ENCODE results near the gene FOXO6.

The FOXO6 gene

DNA sequence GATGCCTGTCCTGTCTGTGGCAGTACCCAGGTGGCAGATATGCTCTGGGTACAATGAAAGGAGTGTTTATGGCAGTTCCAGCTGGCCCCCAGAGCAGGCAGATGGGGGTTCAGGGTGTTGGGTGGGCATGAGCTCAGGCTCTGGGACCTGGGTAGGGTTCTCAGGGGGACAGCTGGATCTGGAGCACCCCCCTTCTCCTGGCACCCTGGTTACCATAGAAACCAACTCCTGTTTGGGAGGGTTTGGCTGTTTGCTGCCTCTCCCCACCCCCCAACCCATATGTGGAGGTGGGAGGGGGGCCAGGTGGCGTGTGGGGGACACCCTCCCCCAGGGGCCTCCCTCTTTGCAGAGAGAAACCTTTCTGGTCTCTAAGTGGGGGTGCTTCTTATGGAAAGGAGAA is 7.1 kb downstream of the FOXO6 start:
- DNase-seq, result peak; percentile 33

- DNase-seq, result no peak
These were observed 7.6 kb downstream of the FOXO6 start for GRCh38 chr1:41368801-41369200.

DNA sequence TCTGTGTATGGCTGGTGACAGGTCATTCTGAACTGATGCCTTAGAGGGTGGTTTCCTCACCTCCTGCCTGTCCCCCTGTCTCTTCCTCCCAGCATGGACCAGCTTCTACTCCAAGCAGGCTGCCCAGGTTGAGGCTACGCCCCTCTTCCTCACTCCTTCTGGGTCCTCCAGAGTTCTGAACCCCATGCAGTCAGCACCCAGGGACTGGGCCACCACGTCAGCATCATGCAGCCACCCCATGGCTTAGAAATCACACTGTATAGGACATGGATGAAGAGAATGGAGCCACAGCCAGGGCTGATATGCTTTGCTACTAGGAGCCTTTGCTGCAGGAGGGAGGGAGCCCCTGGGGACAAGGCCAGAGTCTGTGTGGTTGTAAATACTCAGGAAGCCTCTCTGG is 8.3 kb downstream of the FOXO6 start:
- no peak for DNase-seq

- DNase-seq, result peak; percentile 70
These were observed 9.0 kb downstream of the FOXO6 start for GRCh38 chr1:41370225-41370624.

DNA sequence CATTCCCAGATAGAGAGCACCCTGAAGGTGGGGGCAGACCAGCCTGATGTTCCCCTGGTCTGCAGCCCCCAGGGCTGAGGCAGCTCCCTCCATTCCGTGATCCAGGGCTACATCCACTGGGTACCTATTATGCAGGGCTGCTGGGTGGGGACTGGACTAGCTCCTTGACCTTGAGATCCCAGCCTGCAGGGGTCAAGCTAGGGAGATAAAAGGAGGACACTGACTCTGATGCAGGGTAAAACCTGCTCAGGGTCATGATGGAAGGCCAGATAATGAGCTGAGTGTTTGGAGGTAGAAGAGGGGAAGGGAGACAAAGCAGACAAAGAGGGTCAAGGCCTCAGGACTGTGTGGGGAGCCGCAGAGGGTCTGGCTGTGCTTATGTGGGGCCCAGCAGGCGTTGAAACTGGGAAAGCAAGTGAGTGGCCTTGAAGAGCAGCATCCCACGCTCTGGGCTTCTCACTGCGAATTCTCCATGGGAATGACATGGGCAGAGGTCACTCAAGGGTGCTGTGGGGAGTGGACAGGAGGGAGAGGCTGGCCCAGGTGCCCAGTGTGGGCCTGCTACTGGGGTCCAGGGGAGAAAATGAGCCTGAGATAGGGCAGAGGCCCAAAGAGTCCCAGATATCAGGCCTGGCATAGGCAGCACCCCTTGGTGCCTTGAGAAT is 9.7 kb downstream of the FOXO6 start:
- no peak for DNase-seq

DNA sequence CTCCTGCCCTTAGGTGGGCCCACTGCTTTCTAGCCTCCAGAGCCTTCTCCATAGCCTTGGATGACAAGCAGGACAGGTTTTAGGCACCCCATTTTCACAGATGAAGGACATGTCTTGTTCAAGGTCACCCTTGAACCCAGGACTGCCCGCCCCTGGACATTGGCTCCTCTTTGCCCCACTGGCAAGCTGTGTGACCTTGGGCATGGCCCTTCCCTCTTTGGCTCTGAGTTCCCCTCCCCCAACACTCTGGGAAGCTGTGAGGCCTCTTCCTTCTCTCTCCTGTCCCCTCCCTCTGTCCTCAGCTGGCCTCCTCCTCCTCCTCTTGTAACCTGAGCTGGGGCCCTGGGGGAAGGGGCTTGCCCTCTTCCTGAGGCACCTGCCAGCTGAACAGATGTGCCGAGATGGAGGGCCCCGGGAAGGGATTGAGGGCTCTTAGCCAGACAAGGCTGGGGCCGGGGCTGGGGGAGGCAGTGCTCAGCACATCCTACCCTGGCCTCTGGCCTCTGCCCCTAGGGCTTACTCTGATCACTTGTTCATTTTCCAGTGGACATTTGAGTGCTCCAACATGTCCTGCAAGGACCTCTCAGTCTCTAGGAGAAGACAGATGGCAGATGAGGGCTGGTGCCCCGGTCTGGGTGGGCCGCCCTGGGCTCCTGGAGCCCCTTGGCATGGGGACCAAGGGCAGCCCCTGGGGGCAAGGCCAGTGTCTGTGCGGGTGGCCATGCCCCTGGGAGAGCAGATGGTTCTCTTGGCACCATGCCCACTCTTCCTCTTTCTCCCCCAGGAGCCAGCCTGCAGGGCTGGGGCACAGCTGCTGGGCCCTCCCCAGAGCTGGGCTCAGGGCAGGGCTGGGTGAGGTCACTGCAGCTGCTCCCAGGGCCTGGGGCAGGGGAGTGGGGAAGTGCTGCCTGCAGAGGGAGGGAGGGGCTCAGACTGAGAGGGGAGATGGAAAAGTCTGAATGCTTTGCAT is 10.7 kb downstream of the FOXO6 start:
- DNase-seq, result peak; percentile 95

DNA sequence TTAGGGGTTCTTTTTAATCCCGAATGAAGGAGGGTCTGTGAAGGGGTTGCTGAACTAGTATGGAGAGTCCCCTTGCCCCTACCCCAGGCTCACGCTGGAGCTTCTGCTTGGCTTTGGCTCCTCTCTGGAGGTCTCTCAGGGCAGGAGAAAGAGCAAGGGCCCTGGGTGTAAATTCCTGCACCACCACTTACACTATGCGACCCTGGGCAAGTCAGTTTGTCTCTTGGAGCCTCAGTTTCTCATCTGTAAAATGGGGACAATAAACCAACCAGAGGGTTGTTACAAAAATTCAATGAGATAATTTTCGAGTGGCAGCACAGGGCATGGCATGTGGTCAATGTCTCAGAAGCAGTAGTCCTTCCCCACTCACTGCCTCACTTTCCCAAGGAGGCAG is 11.4 kb downstream of the FOXO6 start:
- DNase-seq, result no peak

GRCh38 chr1:41373373-41373772 is 12.1 kb downstream of the FOXO6 start:
- DNase-seq, result no peak

- no peak for DNase-seq
These were observed 13.5 kb downstream of the FOXO6 start for GRCh38 chr1:41374711-41375110.

GRCh38 chr1:41377397-41377796 is 16.2 kb downstream of the FOXO6 start:
- no peak for DNase-seq

- DNase-seq, result no peak
These were observed 17.0 kb downstream of the FOXO6 start for GRCh38 chr1:41378222-41378621.

DNA sequence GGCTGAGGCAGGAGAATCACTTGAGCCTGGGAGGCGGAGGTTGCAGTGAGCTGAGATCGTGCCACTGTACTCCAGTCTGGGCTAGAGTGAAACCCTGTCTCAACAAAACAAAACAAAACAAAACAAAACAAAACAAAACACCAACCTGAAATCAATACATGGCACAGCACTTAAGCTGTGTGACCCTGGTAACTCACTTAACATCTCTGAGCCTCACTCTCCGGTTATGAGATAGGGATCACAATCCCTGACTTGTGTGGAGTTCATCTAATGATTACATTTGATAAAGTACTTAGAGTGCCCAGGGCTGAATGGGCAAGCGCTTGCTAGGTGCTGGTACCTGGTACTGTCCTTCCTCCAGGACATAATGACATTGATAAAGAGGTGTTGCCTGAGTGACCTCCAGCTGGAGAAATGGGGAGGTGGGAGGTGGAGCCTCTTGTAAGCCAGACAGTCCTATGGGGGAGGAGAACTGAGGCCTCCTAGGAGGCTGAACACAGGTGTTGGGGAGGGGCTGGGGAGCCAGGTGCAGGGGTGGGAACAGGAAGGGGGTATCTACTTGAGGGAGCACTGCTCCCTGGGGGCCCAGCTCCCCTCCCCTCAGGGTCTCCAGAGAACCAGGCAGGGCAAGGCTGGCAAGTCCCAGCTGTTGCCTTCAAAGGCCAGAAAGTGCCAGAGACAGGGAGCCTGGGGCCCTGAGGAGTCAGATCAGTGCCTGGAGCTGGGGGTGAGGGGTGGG is 17.9 kb downstream of the FOXO6 start:
- no peak for DNase-seq

GRCh38 chr1:41379738-41380130 is 18.5 kb downstream of the FOXO6 start:
- DNase-seq, result no peak

DNA sequence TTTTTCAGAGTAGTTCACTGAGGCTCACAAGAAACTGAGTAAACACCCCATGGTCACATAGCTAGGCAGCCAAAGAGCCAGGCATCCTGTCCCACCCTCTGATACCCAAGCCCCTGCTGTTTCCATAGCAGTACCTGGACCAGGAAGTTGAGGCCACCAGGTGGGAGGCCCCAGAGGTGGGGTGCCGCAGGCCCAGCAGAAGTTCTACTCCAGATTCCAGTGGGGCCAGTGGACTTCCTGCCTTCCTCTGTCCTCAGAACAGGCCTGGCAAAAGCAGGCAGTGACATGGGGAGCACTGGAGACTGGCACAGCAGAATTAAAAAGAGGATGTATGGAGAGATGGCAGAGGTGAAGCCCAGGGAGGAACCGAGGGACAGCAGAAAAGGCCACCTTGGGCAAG is 19.0 kb downstream of the FOXO6 start:
- DNase-seq, result no peak

DNA sequence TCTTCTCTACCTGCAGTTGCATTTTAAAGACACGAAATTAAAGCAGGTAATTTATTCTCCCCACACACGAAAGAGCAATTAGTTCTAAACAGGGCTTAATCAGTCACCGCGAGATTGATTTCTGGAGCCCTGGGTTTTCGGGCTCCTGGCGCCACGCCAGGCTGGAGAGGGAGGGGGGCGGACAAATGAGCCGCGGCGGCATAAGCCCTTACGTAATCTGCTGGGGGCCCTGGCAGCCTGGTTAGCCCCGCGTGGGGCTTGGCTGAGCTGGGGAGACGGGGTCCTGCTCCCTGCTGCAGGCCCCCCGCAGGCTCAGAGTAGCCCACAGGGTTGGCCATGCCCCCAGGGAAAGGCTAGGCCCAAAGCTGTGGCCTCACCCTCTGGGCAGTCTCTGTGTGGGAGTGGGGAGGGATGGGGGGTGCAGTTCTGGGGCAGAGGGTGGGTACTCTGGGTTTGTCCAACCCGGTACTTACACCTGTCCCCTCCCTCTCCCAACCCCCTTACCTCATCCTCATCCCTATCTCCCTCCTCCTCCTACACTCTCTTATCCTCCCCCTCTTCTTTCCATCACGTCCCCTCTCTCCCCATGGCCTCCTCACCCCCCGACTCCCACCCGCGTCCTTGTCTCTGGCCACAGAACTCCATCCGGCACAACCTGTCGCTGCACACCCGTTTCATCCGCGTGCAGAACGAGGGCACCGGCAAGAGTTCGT is 19.9 kb downstream of the FOXO6 start:
- DNase-seq, result no peak

GRCh38 chr1:41381692-41382479 is 20.7 kb downstream of the FOXO6 start:
- DNase-seq, result no peak

GRCh38 chr1:41382480-41383090 is 21.4 kb downstream of the FOXO6 start:
- no peak for DNase-seq

GRCh38 chr1:41383094-41383852 is 22.0 kb downstream of the FOXO6 start:
- no peak for DNase-seq

GRCh38 chr1:41384579-41384978 is 23.3 kb downstream of the FOXO6 start:
- no peak for DNase-seq

GRCh38 chr1:41385398-41386195 is 24.4 kb downstream of the FOXO6 start:
- DNase-seq, result no peak
